Parathyroid adenoma (tissue), 2 donors: ENCODE measurements around the gene SRL.

Source experiments
- H2AFZ ChIP-seq: fragments of 300-600 bp; sonication (generic); one replicate; pipeline ENCODE4 v1.7.0; 2017; ENCODE audit warnings: antibody characterized with exemption, mild to moderate bottlenecking
- H3K27ac ChIP-seq: fragments of 300-600 bp; sonication (generic); one replicate; pipeline ENCODE4 v1.7.0; 2017
- H3K27me3 ChIP-seq: fragments of 300-600 bp; sonication (generic); one replicate; pipeline ENCODE4 v1.7.0; 2017; ENCODE audit warnings: low read length; ENCODE audit not compliant: control insufficient read depth, insufficient read depth
- H3K36me3 ChIP-seq: fragments of 300-600 bp; sonication (generic); one replicate; pipeline ENCODE4 v1.7.0; 2017; ENCODE audit warnings: low read length; ENCODE audit not compliant: control insufficient read depth, insufficient read depth
- H3K4me1 ChIP-seq: fragments of 300-600 bp; sonication (generic); one replicate; pipeline ENCODE4 v1.7.0; 2017; ENCODE audit warnings: control low read depth
- H3K4me2 ChIP-seq: fragments of 300-600 bp; sonication (generic); one replicate; pipeline ENCODE4 v1.7.0; 2017; ENCODE audit warnings: low read length
- H3K4me3 ChIP-seq: fragments of 300-600 bp; sonication (generic); one replicate; pipeline ENCODE4 v1.7.0; 2017; ENCODE audit warnings: low read depth, low read length
- H3K79me2 ChIP-seq: fragments of 300-600 bp; sonication (generic); one replicate; pipeline ENCODE4 v1.7.0; 2017; ENCODE audit warnings: control low read depth
- H3K9ac ChIP-seq: fragments of 300-600 bp; sonication (generic); one replicate; pipeline ENCODE4 v1.7.0; 2017; ENCODE audit warnings: mild to moderate bottlenecking
- H3K9me3 ChIP-seq: fragments of 300-600 bp; sonication (generic); one replicate; pipeline ENCODE4 v1.7.0; 2017; ENCODE audit warnings: low read length; ENCODE audit not compliant: control insufficient read depth
- TF ChIP-seq, protein P1 (sequence below): fragments of 300-600 bp; sonication (generic); IDR thresholded peaks from one replicate; pipeline ENCODE4 v1.7.0; 2017; ENCODE audit warnings: antibody characterized with exemption, mild to moderate bottlenecking
- donor health status: primary hyperparathyroidism.

The SRL gene

GRCh38 chr16:4204521-4204920 lies 37.4 kb downstream of the SRL start:
- no peaks in the 10 kb centered on the region for H3K4me1 ChIP-seq
- no peak overlapping the region for H3K9ac ChIP-seq
- H3K9me3 ChIP-seq = no peaks in the 10 kb centered on the region
- H3K4me3 ChIP-seq = no peak overlapping the region
- no peak overlapping the region for H2AFZ ChIP-seq
- H3K27ac ChIP-seq = no peak overlapping the region
- TF ChIP-seq, protein P1, sequence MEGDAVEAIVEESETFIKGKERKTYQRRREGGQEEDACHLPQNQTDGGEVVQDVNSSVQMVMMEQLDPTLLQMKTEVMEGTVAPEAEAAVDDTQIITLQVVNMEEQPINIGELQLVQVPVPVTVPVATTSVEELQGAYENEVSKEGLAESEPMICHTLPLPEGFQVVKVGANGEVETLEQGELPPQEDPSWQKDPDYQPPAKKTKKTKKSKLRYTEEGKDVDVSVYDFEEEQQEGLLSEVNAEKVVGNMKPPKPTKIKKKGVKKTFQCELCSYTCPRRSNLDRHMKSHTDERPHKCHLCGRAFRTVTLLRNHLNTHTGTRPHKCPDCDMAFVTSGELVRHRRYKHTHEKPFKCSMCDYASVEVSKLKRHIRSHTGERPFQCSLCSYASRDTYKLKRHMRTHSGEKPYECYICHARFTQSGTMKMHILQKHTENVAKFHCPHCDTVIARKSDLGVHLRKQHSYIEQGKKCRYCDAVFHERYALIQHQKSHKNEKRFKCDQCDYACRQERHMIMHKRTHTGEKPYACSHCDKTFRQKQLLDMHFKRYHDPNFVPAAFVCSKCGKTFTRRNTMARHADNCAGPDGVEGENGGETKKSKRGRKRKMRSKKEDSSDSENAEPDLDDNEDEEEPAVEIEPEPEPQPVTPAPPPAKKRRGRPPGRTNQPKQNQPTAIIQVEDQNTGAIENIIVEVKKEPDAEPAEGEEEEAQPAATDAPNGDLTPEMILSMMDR = no peak
- no peaks in the 10 kb centered on the region for H3K36me3 ChIP-seq
- H3K4me2 ChIP-seq = no peak overlapping the region
- no peaks in the 10 kb centered on the region for H3K27me3 ChIP-seq
- H3K79me2 ChIP-seq = no peaks in the 10 kb centered on the region

DNA sequence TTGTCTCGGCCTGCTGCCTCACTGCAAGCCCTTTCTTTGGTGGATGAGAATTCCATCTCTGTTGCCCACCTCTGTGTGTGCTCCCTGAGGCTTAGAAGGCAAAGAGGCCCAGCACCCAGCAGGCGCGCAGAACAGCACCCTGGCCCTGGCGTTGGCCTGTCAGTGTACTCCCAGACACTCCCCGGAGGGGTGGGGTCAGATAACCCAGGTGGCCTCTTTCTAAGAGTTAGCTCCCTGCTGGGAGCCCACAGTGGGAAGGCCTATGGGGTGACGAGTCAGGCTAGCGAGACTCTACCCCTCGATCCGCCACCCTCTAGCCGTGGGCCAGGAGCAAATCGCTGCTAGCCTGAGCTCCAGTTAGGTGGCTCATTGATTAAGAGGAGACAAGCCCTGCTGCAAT lies 38.1 kb downstream of the SRL start:
- no peak overlapping the region for H3K4me3 ChIP-seq
- H3K4me1 ChIP-seq = no peaks in the 10 kb centered on the region
- H3K79me2 ChIP-seq = no peaks in the 10 kb centered on the region
- H3K27ac ChIP-seq = no peak overlapping the region
- H3K4me2 ChIP-seq = no peak overlapping the region
- H3K9ac ChIP-seq = no peak overlapping the region
- TF ChIP-seq, protein P1 = no peak
- H3K27me3 ChIP-seq = no peaks in the 10 kb centered on the region
- H3K36me3 ChIP-seq = no peaks in the 10 kb centered on the region
- no peak overlapping the region for H2AFZ ChIP-seq
- no peaks in the 10 kb centered on the region for H3K9me3 ChIP-seq

GRCh38 chr16:4202615-4203345 lies 39.1 kb downstream of the SRL start:
- Histone ChIP-seq H3K4me2 (no peak overlapping the region), H3K36me3 (no peaks in the 10 kb centered on the region), H3K4me3 (no peak overlapping the region), H3K79me2 (no peaks in the 10 kb centered on the region), H3K27me3 (no peaks in the 10 kb centered on the region), H3K27ac (no peak overlapping the region), H2AFZ (no peak overlapping the region), H3K9ac (no peak overlapping the region), H3K4me1 (no peaks in the 10 kb centered on the region), H3K9me3 (no peaks in the 10 kb centered on the region)
- TF ChIP-seq, protein P1 = no peak

GRCh38 chr16:4200781-4201137 lies 41.1 kb downstream of the SRL start:
- Histone ChIP-seq H3K9ac (no peak overlapping the region), H3K4me2 (no peak overlapping the region), H3K4me3 (no peak overlapping the region), H3K27ac (no peak overlapping the region), H3K4me1 (no peaks in the 10 kb centered on the region), H3K27me3 (no peaks in the 10 kb centered on the region), H3K36me3 (no peaks in the 10 kb centered on the region), H2AFZ (no peak overlapping the region), H3K9me3 (no peaks in the 10 kb centered on the region), H3K79me2 (no peaks in the 10 kb centered on the region)
- TF ChIP-seq, protein P1 = no peak
